Measurements from ENCODE around the gene LMBR1. TPM values are rescaled to one million over a fixed set of nuclear protein-coding genes. Genes with fewer than 3 reads are reported as not detected.

LMBR1 gene
- total RNA-seq, 1 experiment from 2014 or later = 91.1 TPM

GRCh38 chr7:156840134-156840533 is 52.8 kb downstream of the LMBR1 start:
- no TSS peak for BruUV-seq (replicated peaks)
- Mint-ChIP-seq H3K9me3 (ENCODE audit: low read depth, unreplicated experiment) (no peaks in the 10 kb centered on the region), H3K36me3 (ENCODE audit: insufficient read depth, unreplicated experiment) (no peaks in the 10 kb centered on the region), H3K27me3 (ENCODE audit: unreplicated experiment) (no peaks in the 10 kb centered on the region), H3K4me3 (ENCODE audit: low read depth, unreplicated experiment) (no peak overlapping the region), H3K27ac (ENCODE audit: unreplicated experiment) (no peak overlapping the region), H3K4me1 (ENCODE audit: low read depth, unreplicated experiment) (peaks cover 7% of the 10 kb centered on the region)
- CTCF ChIA-PET = no interaction called here
- no peak for TF ChIP-seq CTCF (IDR thresholded peaks at IDR 0.05; ENCODE audit: unreplicated experiment)
- no peak for DNase-seq
- intact Hi-C loops (cut with micrococcal nuclease; ENCODE audit: unreplicated experiment) = no loop called here

- Mint-ChIP-seq H3K27ac (ENCODE audit: unreplicated experiment) (no peak overlapping the region), H3K36me3 (ENCODE audit: insufficient read depth, unreplicated experiment) (peaks cover 5% of the 10 kb centered on the region), H3K27me3 (ENCODE audit: unreplicated experiment) (no peaks in the 10 kb centered on the region), H3K4me3 (ENCODE audit: low read depth, unreplicated experiment) (no peak overlapping the region), H3K9me3 (ENCODE audit: low read depth, unreplicated experiment) (no peaks in the 10 kb centered on the region), H3K4me1 (ENCODE audit: low read depth, unreplicated experiment) (peaks cover 7% of the 10 kb centered on the region)
- no TSS peak for BruUV-seq (replicated peaks)
- CTCF ChIA-PET = no interaction called here
- TF ChIP-seq CTCF (IDR thresholded peaks at IDR 0.05; ENCODE audit: unreplicated experiment) = no peak
- no peak for DNase-seq
- intact Hi-C loops (cut with micrococcal nuclease; ENCODE audit: unreplicated experiment) = no loop called here
Measured at GRCh38 chr7:156836443-156836842, 56.5 kb downstream of the LMBR1 start.

- DNase-seq = no peak
- peaks cover 5% of the 10 kb centered on the region for H3K36me3 Mint-ChIP-seq (ENCODE audit: insufficient read depth, unreplicated experiment)
- TF ChIP-seq CTCF (IDR thresholded peaks at IDR 0.05; ENCODE audit: unreplicated experiment) = no peak
- H3K4me3 Mint-ChIP-seq (ENCODE audit: low read depth, unreplicated experiment) = no peak overlapping the region
- intact Hi-C loops (cut with micrococcal nuclease; ENCODE audit: unreplicated experiment) = no loop called here
- no peaks in the 10 kb centered on the region for H3K9me3 Mint-ChIP-seq (ENCODE audit: low read depth, unreplicated experiment)
- CTCF ChIA-PET = no interaction called here
- BruUV-seq (replicated peaks) = no TSS peak
- no peaks in the 10 kb centered on the region for H3K27me3 Mint-ChIP-seq (ENCODE audit: unreplicated experiment)
- no peak overlapping the region for H3K27ac Mint-ChIP-seq (ENCODE audit: unreplicated experiment)
- H3K4me1 Mint-ChIP-seq (ENCODE audit: low read depth, unreplicated experiment) = no peaks in the 10 kb centered on the region
Measured at GRCh38 chr7:156834462-156834861, 58.5 kb downstream of the LMBR1 start.

- no TSS peak for BruUV-seq (replicated peaks)
- intact Hi-C loops (cut with micrococcal nuclease; ENCODE audit: unreplicated experiment) = no loop called here
- Mint-ChIP-seq H3K4me3 (ENCODE audit: low read depth, unreplicated experiment) (no peak overlapping the region), H3K27me3 (ENCODE audit: unreplicated experiment) (no peaks in the 10 kb centered on the region), H3K27ac (ENCODE audit: unreplicated experiment) (no peak overlapping the region), H3K36me3 (ENCODE audit: insufficient read depth, unreplicated experiment) (peaks cover 5% of the 10 kb centered on the region), H3K4me1 (ENCODE audit: low read depth, unreplicated experiment) (no peaks in the 10 kb centered on the region), H3K9me3 (ENCODE audit: low read depth, unreplicated experiment) (no peaks in the 10 kb centered on the region)
- TF ChIP-seq CTCF (IDR thresholded peaks at IDR 0.05; ENCODE audit: unreplicated experiment) = no peak
- DNase-seq = no peak
- CTCF ChIA-PET = no interaction called here
Measured at GRCh38 chr7:156833312-156833711, 59.7 kb downstream of the LMBR1 start.

Data from Calu3 (cell line).